Measurements from ENCODE around the gene GRID1.
"Not testable (repeated sequence)": the region's sequence is repeated elsewhere in the genome, so short reads cannot be mapped to it uniquely, and the experiment has no call there.

Gene GRID1

DNA sequence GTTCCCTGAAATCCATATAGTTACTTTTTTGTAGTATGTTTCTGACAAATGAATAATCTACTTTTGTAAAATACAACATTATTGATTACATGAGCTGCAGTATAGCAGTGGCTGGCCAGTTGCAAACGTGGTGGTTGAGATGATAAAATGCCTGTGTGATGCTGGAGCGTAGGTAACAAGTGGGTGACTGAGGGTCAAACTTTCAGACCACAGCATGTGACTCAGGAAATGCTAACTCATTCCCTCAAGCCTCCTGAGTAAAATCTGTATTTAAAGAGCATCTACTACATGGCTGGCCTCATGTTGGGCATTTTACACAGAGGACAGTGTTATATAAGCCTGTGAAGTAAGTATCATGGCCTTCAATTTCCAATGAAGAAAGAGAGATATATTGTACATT is 585.2 kb downstream of the GRID1 start:
- H3K4me3 ChIP-seq (ENCODE audit: low read length) = no peak overlapping the region
- no peak for DNase-seq (ENCODE audit: low read depth, low spot score)

DNA sequence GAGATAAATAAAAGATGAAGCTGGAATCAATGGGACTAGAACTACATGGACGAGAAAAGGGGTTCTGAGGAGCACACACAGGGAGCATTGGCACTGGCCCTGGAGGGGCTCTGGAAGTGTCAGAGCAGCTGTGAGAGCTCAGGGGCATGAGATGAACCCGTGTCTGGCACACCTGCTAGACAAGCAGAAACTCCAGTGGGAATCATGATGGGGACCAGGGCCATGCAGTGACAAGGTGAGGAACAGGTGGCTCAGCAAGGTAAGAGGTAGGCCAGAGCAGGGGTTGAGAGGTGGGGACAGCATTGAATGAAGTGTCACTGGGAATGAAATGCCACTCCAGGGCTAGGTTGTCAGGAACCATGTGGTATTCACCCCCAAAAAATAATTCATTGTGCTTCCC is 588.5 kb downstream of the GRID1 start:
- DNase-seq (ENCODE audit: low read depth, low spot score) = no peak
- H3K4me3 ChIP-seq (ENCODE audit: low read length) = no peak overlapping the region

DNA sequence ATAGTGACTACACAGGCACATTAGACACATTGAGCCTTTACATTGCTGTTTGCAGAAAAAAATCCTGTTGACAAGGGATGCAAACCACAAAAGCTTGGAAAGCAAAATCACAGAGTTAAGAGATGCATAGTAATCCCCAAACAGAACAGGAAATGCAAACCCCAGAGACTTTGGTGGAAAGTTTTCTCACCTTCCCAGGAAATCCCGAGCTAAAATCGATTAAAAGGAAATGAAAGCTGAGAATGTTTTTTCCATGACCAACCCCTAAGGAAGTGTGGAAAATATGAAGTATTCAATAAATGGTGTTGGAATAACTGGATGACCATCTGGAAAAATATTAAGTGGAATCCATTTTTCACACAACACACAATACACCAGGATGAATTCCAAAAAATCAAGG is 598.7 kb downstream of the GRID1 start:
- H3K4me3 ChIP-seq (ENCODE audit: low read length) = no peak overlapping the region
- DNase-seq (ENCODE audit: low read depth, low spot score) = no peak

DNA sequence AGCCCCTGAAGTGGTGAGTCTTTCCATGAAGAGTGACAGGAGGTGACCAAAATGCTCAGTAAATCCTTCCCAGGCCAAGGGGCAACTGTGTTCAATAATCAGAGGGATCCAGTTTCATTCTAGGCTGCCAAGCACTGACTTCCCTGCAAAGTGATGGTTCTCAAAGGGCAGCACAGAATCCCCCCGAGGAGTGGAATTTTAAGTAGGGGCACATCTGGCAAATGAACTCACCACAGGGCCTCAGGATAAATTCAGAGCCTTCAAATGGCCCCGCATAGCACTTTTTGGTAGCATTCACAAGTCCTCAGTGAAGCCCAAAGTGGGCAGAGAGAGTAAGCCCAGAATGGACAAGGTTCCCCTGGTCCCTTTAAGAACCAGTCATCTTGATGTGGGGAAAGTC is 602.5 kb downstream of the GRID1 start:
- DNase-seq (ENCODE audit: low read depth, low spot score) = no peak
- H3K4me3 ChIP-seq (ENCODE audit: low read length) = no peak overlapping the region

DNA sequence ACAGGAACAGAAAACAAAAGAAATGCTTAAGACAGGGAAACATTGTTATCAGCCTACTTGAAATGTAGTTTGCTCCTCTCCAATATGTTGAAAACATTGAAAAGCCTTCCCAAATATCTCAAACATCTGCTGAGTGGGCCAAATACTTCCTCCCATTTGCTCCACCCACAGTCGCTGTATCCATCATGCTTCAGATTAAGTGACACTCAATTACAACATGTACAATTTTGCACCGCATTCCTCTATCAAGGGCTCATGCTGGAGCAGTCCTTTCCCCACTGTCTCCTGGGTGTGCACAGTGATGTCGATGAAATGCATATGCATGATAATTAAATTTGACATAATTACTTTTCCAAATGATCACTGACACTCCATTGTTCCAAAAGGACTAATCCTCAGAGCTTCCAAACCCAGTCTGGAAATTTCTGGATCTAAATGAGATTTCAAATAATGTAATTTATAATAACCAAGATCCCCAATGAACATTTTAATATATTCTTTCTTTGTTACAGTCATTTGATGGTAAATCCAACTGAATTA is 604.6 kb downstream of the GRID1 start:
- DNase-seq (ENCODE audit: low read depth, low spot score) = no peak
- no peak overlapping the region for H3K4me3 ChIP-seq (ENCODE audit: low read length)

GRCh38 chr10:85741626-85742300 is 624.8 kb downstream of the GRID1 start:
- DNase-seq (ENCODE audit: low read depth, low spot score) = no peak
- no peak overlapping the region for H3K4me3 ChIP-seq (ENCODE audit: low read length)

DNA sequence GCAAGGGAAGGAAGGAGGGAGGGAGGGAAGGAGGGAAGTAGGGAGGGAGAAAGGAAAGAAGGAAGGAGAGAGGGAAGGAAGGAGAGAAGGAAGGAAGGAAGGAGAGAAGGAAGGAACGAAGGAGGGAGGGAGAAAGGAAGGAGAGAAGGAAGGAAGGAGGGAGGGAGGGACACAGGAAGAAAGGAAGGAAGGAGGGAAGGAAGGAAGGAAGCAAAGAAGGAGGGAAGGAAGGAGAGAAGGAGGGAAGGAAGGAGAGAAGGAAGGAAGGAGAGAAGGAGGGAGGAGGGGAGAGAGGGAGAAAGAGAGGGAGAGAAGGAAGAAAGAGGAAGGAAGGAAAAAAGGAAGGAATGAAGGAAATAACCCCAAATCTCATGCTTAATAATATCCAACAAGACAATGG is 630.6 kb downstream of the GRID1 start:
- no peak for DNase-seq (ENCODE audit: low read depth, low spot score)
- no peak overlapping the region for H3K4me3 ChIP-seq (ENCODE audit: low read length)

DNA sequence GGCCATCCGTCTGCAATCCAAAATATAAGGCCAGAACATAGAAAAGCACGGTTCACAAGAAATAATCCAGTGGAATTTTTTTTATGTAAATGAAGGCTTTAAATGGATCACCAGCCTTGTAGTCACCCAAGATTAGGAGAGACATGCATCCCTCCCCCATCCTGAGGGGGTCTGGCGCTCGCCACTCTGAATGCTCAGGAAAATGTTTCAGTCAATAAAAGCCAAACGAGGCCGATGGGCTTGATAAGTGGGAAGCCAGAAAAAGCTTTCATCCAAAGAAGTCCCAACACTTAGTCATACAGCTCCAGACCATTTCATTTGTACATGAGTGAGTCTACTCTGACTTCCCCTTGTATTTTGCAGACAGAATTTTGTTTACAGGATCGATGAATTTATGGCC is 631.8 kb downstream of the GRID1 start:
- DNase-seq (ENCODE audit: low read depth, low spot score) = no peak

DNA sequence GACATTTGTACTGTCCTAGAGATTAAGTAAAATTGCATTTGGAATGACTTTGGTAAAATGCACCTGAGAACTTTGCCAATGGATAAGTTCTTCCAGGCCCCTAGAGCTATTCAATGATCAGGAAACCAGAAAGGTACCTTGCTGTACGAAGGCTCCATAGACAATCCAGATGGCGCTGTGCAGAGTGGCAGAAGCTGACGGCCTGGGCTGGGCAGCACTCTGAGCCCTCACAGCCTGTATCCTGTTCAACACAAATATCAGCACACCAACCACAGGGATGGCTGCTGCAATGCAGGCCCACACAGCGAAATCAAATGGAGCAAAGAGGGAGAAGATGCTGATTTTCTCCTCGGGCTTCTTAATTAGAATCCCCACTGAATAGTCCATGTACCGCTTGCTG is 642.4 kb downstream of the GRID1 start:
- H3K4me3 ChIP-seq (ENCODE audit: low read length) = no peak overlapping the region
- DNase-seq (ENCODE audit: low read depth, low spot score) = no peak

More for the DNA sequence above, 631.8 kb downstream of the GRID1 start:
- no peak overlapping the region for H3K4me3 ChIP-seq (ENCODE audit: low read length)

DNA sequence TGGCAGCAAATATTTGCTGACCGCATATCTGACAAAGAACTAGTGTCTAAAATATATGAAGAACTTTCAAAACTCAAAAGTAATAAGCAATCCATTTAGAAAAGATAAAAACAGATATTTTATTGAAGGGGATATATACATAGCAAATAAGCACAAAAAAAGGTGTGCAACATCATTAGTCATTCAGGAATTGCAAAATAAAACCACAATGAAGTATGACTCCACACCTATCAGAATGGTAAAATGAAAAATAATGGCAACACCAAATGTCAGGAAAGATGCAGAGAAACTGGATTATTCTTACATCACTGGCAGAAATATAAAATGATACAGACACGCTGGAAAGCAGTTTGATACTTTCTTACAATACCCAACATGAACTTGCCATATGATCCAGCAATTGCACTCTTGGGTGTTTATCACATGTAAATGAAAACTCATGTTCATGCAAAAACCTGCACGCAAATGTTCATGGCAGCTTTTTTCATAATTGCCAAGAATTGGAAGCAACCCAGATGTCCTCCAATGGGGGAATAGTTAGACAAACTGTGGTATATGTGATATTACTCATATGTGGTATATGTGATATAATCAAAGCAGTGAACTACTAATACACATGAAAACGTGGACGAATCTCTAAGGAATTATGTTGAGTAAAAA is 645.5 kb downstream of the GRID1 start:
- no peak for DNase-seq (ENCODE audit: low read depth, low spot score)
- no peak overlapping the region for H3K4me3 ChIP-seq (ENCODE audit: low read length)

DNA sequence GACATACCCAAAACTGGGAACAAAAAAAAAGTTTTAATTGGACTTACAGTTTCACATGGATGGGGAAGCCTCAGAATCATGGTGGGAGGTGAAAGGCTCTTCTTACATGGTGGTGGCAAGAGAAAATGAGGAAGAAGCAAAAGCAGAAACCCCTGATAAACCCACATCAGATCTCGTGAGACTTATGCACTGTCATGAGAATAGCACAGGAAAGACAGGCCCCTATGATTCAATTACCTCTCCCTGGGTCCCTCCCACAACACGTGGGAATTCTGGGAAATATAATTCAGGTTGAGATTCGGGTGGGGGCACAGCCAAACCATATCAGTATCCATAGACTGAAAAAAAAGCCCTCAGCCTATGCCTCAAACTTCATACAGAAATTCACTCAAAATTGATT is 647.2 kb downstream of the GRID1 start:
- DNase-seq (ENCODE audit: low read depth, low spot score) = no peak
- no peak overlapping the region for H3K4me3 ChIP-seq (ENCODE audit: low read length)

GRCh38 chr10:85713885-85714284 is 652.7 kb downstream of the GRID1 start:
- no peak for DNase-seq (ENCODE audit: low read depth, low spot score)
- H3K4me3 ChIP-seq (ENCODE audit: low read length) = no peak overlapping the region

GRCh38 chr10:85702768-85703167 is 663.8 kb downstream of the GRID1 start:
- H3K4me3 ChIP-seq (ENCODE audit: low read length) = no peak overlapping the region
- DNase-seq (ENCODE audit: low read depth, low spot score) = no peak

DNA sequence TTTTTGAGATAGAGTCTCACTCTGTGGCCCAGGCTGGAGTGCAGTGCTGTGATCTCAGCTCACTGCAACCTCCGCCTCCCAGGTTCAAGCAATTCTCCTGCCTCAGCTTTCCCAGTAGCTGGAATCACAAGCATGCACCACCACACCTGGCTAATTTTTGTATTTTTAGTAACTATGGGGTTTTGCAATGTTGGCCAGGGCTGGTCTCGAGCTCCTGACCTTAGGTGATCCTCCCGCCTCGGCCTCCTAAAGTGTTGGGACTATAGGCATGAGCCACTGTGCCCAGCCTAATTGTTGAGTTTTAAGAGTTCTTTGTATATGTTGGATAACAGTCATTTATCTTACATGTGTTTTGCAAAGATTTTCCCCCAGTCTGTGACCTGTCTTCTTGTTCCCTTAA is 667.5 kb downstream of the GRID1 start:
- DNase-seq (ENCODE audit: low read depth, low spot score) = not testable (repeated sequence)

GRCh38 chr10:85696893-85697292 is 669.7 kb downstream of the GRID1 start:
- H3K4me3 ChIP-seq (ENCODE audit: low read length) = no peak overlapping the region
- DNase-seq (ENCODE audit: low read depth, low spot score) = no peak

More for the DNA sequence above, 667.5 kb downstream of the GRID1 start:
- H3K4me3 ChIP-seq (ENCODE audit: low read length) = not testable (repeated sequence)

GRCh38 chr10:85682621-85683020 is 684.0 kb downstream of the GRID1 start:
- DNase-seq (ENCODE audit: low read depth, low spot score) = no peak
- no peak overlapping the region for H3K4me3 ChIP-seq (ENCODE audit: low read length)

- no peak for DNase-seq (ENCODE audit: low read depth, low spot score)
- no peak overlapping the region for H3K4me3 ChIP-seq (ENCODE audit: low read length)
These were observed 686.9 kb downstream of the GRID1 start for GRCh38 chr10:85679710-85680109.

GRCh38 chr10:85679061-85679460 is 687.5 kb downstream of the GRID1 start:
- H3K4me3 ChIP-seq (ENCODE audit: low read length) = no peak overlapping the region
- DNase-seq (ENCODE audit: low read depth, low spot score) = no peak

- DNase-seq (ENCODE audit: low read depth, low spot score) = no peak
- no peak overlapping the region for H3K4me3 ChIP-seq (ENCODE audit: low read length)
These were observed 691.7 kb downstream of the GRID1 start for GRCh38 chr10:85674851-85675250.

DNA sequence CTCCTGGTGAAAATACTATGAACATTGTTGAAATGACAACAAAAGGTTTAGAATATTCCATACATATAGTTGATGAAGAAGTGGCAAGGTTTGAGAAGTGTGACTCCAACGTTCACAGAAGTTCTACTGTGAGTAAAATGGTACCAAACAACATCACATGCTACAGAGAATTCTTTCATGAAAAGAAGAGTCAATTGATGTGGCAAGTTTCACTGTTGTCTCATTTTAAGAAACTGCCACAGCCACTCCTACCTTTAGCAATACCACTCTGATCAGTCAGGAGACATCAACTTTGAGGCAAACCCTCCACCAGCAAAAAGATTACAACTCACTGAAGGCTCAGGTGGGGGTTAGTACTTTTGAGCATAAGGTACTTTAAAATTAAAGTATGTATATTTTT is 693.3 kb downstream of the GRID1 start:
- no peak for DNase-seq (ENCODE audit: low read depth, low spot score)
- H3K4me3 ChIP-seq (ENCODE audit: low read length) = no peak overlapping the region

DNA sequence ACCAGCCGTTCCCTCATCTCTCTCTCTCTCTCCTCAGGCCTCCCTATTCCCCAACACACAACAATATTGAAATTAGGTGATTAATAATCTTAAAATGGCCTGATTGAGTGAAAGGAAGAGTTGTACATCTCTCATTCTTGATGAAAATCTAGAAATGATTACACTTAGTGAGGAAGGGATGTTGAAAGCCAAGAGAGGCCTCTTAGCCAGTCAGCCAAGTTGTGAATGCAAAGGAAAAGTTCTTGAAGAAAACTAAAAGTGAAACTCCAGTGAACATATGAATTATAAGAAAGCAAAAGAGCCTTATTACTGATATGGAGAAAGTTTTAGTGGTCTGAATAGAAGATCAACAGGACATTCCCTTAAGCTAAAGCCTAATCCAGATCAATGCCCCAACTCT is 695.1 kb downstream of the GRID1 start:
- DNase-seq (ENCODE audit: low read depth, low spot score) = no peak

More for the DNA sequence above, 695.1 kb downstream of the GRID1 start:
- H3K4me3 ChIP-seq (ENCODE audit: low read length) = no peak overlapping the region
